BLaER1 (cell line): ENCODE measurements around the gene ZFAND3.

ENCODE experiments used
- H3K27ac ChIP-seq: shearing (Covaris generic); formaldehyde crosslinking; 2 replicates; pipeline ENCODE4 v1.8.1; 2022
- H3K27me3 ChIP-seq: shearing (Covaris generic); formaldehyde crosslinking; 2 replicates; pipeline ENCODE4 v1.8.1; 2022
- H3K36me3 ChIP-seq: shearing (Covaris generic); formaldehyde crosslinking; 2 replicates; pipeline ENCODE4 v1.8.1; 2022
- H3K4me1 ChIP-seq: shearing (Covaris generic); formaldehyde crosslinking; 2 replicates; pipeline ENCODE4 v1.8.1; 2022
- H3K4me2 ChIP-seq: shearing (Covaris generic); formaldehyde crosslinking; 2 replicates; pipeline ENCODE4 v1.8.1; 2022
- H3K4me3 ChIP-seq: shearing (Covaris generic); formaldehyde crosslinking; 2 replicates; pipeline ENCODE4 v1.8.1; 2022
- H3K9ac ChIP-seq: shearing (Covaris generic); formaldehyde crosslinking; 2 replicates; pipeline ENCODE4 v1.8.1; 2022
- H3K9me3 ChIP-seq: shearing (Covaris generic); formaldehyde crosslinking; 2 replicates; pipeline ENCODE4 v1.8.1; 2022
- H4K20me1 ChIP-seq: shearing (Covaris generic); formaldehyde crosslinking; 2 replicates; pipeline ENCODE4 v1.8.1; 2022
- Cebpa-rat ChIP-seq: shearing (Covaris generic); IDR thresholded peaks from 2 replicates; pipeline ENCODE4 v1.8.1; 2022

The ZFAND3 gene

DNA sequence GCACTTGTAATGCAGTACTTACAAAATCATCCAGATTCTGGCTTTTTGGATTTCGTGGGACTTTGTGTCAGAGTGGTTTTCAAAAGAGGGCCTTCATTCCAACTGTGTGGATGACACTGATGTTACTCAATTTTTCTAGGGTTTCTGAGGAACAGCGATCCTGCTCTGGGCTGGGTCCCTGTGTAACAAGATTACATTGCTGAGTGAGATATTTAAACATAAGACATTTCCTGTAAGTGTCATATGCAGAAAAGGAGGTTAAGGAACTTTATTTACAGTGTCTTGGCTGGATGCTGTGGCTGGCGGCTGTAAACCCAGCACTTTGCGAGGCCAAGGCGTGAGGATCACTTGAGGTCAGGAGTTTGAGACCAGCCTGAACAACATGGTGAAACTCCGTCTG lies 6.7 kb downstream of the ZFAND3 start:
- Histone ChIP-seq H3K36me3 (peaks cover 17% of the 10 kb centered on the region), H3K4me1 (peaks cover 63% of the 10 kb centered on the region), H3K27ac (no peak overlapping the region), H3K27me3 (no peaks in the 10 kb centered on the region), H3K4me3 (no peak overlapping the region), H3K4me2 (no peak overlapping the region), H3K9ac (no peak overlapping the region), H3K9me3 (no peaks in the 10 kb centered on the region), H4K20me1 (peaks cover 100% of the 10 kb centered on the region)
- TF ChIP-seq Cebpa-rat, result no peak

DNA sequence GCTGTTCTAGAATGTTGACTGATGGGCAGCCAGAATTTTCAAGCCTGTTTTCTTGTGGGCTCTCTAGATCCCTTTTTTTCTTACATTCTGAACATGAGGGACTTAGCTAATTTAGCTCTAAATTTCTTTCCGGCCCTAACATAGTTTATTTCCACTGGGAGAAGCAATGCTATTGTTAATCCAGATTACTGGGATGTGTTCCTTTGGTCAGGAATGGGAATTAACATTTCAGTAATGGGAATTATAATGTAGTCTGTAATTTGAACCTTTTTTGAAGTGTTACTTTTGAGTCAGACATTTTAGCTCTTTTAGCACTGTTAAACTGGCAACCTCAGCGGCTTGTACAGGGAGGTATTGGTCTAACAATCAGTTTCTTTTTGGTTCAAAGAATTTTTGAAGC lies 7.5 kb downstream of the ZFAND3 start:
- TF ChIP-seq Cebpa-rat, result no peak
- Histone ChIP-seq H3K36me3 (peaks cover 18% of the 10 kb centered on the region), H4K20me1 (peaks cover 100% of the 10 kb centered on the region), H3K27me3 (no peaks in the 10 kb centered on the region), H3K4me2 (no peak overlapping the region), H3K4me1 (peaks cover 63% of the 10 kb centered on the region), H3K27ac (no peak overlapping the region), H3K9ac (no peak overlapping the region), H3K4me3 (no peak overlapping the region), H3K9me3 (no peaks in the 10 kb centered on the region)

- H3K36me3 ChIP-seq, result peaks cover 20% of the 10 kb centered on the region
- H3K4me2 ChIP-seq, result peak overlapping the region; percentile 21; the same call in 1 of the 2 replicates
- H3K9ac ChIP-seq, result no peak overlapping the region
- H3K4me1 ChIP-seq, result peaks cover 63% of the 10 kb centered on the region
- H3K27me3 ChIP-seq, result no peaks in the 10 kb centered on the region
- H3K4me3 ChIP-seq, result no peak overlapping the region
- H3K27ac ChIP-seq, result no peak overlapping the region
- no peak for TF ChIP-seq Cebpa-rat
- peaks cover 100% of the 10 kb centered on the region for H4K20me1 ChIP-seq
- 0 out of 2 replicates have a peak, but pooled peaks cover 2% of the 10 kb centered on the region for H3K9me3 ChIP-seq
Observed at GRCh38 chr6:37827603-37828265, 8.2 kb downstream of the ZFAND3 start.

DNA sequence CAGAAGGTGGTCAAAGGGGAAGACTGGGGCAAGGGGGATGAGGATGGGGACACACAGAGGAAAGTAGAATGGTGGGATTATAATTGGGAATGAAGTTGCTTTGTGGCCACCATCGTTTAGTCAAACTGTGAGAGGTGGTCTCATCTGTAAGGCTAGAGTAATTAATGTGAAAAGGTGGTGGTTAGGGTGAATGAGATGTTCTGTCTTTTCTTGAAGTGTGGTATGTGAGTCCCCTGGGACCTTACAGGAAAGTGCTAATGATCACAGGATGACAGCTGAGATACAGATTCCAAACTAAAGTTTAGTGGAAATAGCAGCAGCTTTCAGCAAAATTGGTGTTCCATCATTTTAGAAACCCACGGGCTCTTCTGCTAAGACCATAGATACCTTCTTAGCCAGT lies 10.7 kb downstream of the ZFAND3 start:
- Histone ChIP-seq H3K9ac (no peak overlapping the region), H3K4me1 (peaks cover 58% of the 10 kb centered on the region), H3K36me3 (peaks cover 35% of the 10 kb centered on the region), H3K4me3 (no peak overlapping the region), H3K27me3 (no peaks in the 10 kb centered on the region), H4K20me1 (peaks cover 100% of the 10 kb centered on the region), H3K27ac (no peak overlapping the region), H3K4me2 (peak overlapping the region; percentile 73), H3K9me3 (peaks cover 21% of the 10 kb centered on the region)
- TF ChIP-seq Cebpa-rat, result no peak

DNA sequence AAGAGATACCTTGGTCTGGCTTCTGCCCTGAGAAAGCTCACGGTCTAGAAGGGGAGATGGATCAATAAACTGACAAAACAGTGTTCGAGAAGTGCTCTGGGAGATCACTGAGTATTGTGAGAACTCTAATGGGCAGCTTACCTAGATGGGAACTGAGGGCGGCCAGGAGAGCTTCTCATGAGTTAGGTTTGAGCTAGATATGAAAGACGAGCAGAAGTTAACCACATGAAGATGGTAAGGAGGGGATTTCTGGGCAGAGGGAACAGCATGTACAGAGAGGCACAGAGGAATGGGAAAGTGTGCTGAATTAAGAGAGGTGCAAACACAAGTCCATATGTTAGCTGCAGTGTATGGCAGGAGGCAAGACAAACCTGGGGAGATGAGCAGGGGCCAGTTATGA lies 11.9 kb downstream of the ZFAND3 start:
- H3K27me3 ChIP-seq, result no peaks in the 10 kb centered on the region
- H3K9ac ChIP-seq, result no peak overlapping the region
- peaks cover 21% of the 10 kb centered on the region for H3K9me3 ChIP-seq
- H3K27ac ChIP-seq, result no peak overlapping the region
- H3K4me2 ChIP-seq, result peak overlapping the region; percentile 73; the same call in 1 of the 2 replicates
- H3K4me3 ChIP-seq, result no peak overlapping the region
- peaks cover 100% of the 10 kb centered on the region for H4K20me1 ChIP-seq
- TF ChIP-seq Cebpa-rat, result no peak
- peaks cover 35% of the 10 kb centered on the region for H3K36me3 ChIP-seq
- peaks cover 58% of the 10 kb centered on the region for H3K4me1 ChIP-seq

GRCh38 chr6:37835923-37836322 lies 16.4 kb downstream of the ZFAND3 start:
- Histone ChIP-seq H3K9ac (no peak overlapping the region), H3K4me3 (no peak overlapping the region), H3K9me3 (peaks cover 28% of the 10 kb centered on the region), H3K4me1 (peaks cover 33% of the 10 kb centered on the region), H4K20me1 (peaks cover 100% of the 10 kb centered on the region), H3K27me3 (no peaks in the 10 kb centered on the region), H3K27ac (no peak overlapping the region), H3K4me2 (no peak overlapping the region), H3K36me3 (peaks cover 71% of the 10 kb centered on the region)
- TF ChIP-seq Cebpa-rat, result no peak

DNA sequence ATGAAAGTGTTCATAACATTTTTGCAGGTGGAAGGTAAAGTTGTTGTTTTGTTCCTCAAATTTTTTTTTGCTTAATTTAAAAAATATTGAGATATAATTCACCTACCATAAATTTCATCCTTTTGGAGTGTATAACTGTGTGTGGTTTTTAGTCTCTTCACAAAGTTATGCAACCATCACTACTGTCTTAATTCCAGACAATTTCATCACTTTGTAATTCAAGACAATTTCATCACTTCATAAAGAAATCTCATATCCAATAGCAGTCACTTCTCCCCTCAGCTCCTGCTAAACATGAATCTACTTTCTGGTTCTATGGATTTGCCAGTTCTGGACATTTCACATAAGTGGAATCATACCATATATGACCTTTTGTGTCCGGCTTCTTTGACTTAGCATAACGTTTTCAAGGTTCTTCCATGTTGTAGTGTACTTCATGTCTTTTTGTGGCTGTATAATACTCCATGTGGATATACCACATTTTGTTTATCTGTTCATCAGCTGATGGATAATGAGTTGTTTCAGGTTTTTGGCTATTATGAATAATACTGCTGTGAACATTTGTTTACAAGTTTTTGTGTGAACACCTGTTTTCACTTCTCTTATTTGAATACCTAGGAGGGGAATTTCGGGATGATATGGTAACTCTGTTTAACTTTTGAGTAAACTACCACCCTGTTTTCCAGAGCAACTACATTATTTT lies 18.8 kb downstream of the ZFAND3 start:
- Histone ChIP-seq H3K27me3 (no peaks in the 10 kb centered on the region), H3K4me1 (peaks cover 11% of the 10 kb centered on the region), H3K4me2 (no peak overlapping the region), H3K27ac (no peak overlapping the region), H4K20me1 (peaks cover 100% of the 10 kb centered on the region), H3K9ac (no peak overlapping the region), H3K4me3 (no peak overlapping the region), H3K9me3 (peaks cover 19% of the 10 kb centered on the region), H3K36me3 (peaks cover 72% of the 10 kb centered on the region)
- TF ChIP-seq Cebpa-rat, result no peak

DNA sequence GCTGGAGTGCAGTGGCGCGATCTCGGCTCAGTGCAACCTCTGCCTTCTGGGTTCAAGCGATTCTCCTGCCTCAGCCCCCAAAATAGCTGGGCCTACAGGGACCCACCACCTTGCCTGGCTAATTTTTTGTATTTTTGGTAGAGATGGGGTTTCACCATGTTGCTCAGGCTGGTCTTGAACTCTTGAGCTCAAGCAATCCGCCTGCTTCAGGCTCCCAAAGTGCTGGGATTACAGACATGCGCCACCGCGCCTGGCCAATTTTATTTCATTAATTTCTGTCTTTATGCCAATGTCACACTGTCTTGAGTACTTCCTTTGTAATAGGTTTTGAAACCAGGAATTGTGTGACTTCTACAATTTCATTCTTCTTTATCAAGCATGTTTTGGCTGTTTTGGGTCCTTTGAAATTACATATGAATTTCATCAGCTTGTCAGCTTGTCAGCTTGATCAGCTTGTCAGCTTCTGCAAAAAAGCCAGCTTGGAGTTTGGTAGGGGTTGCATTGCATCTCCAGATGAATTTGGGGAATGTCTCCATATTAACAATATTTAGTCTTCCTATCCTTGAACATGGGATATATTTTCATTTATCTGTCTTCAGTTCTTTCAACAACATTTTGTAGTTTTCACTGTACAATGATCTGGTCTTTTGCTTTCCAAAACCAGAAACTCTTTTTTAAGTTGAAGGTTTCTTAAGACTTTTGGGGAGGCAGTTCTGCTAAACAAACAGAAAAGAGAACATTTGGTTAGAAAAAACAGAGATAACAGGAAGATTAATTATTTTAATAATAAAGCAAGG lies 20.8 kb downstream of the ZFAND3 start:
- Histone ChIP-seq H3K9me3 (peaks cover 7% of the 10 kb centered on the region; the same call in 1 of the 2 replicates), H3K9ac (no peak overlapping the region), H3K36me3 (peaks cover 68% of the 10 kb centered on the region), H3K4me3 (no peak overlapping the region), H3K27ac (no peak overlapping the region), H3K4me1 (peaks cover 16% of the 10 kb centered on the region), H4K20me1 (peaks cover 100% of the 10 kb centered on the region), H3K27me3 (no peaks in the 10 kb centered on the region), H3K4me2 (no peak overlapping the region)
- no peak for TF ChIP-seq Cebpa-rat

DNA sequence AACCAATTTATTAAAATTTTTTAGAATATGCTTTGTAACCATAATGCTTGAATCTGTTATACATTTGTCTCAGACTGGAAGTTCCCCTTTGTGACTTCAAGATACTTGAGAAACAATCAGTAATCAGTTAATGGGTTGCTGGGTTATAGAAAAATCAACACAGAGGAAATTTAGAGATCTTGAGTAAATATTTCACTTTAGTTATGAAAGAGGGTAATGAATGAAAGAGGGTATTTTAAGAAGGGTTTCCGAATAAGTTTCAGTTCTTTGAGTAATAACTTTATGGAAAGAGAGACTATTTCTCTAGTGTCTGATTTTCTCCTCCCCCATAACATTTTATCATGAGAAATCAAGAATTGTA lies 21.4 kb downstream of the ZFAND3 start:
- H3K4me2 ChIP-seq, result no peak overlapping the region

More for the DNA sequence above, 21.4 kb downstream of the ZFAND3 start:
- Histone ChIP-seq H3K27me3 (no peaks in the 10 kb centered on the region), H3K4me3 (no peak overlapping the region), H3K4me1 (peaks cover 16% of the 10 kb centered on the region), H3K36me3 (peaks cover 68% of the 10 kb centered on the region), H4K20me1 (peaks cover 100% of the 10 kb centered on the region), H3K9me3 (peaks cover 7% of the 10 kb centered on the region; the same call in 1 of the 2 replicates), H3K27ac (no peak overlapping the region), H3K9ac (no peak overlapping the region)
- TF ChIP-seq Cebpa-rat, result no peak
